Endodermal cell (in vitro differentiated cells): ENCODE results near the gene CSF2. TPM values are rescaled to one million over a fixed set of nuclear protein-coding genes. Genes with fewer than 3 reads are reported as not detected.
"Not testable (repeated sequence)": the region's sequence is repeated elsewhere in the genome, so short reads cannot be mapped to it uniquely, and the experiment has no call there.

ENCODE experiments used
- DNase-seq: peaks from one replicate; pipeline ENCODE4 v3.0.0-alpha.2; 2017
- H3K27ac ChIP-seq: 2 replicates; pipeline ENCODE4 v1.5.1; 2013; ENCODE audit warnings: mild to moderate bottlenecking, low read depth, low read length, moderate library complexity
- H3K27me3 ChIP-seq: 2 replicates; pipeline ENCODE4 v1.6.1; 2013; ENCODE audit warnings: mild to moderate bottlenecking, low read length, moderate library complexity; ENCODE audit not compliant: insufficient read depth, control insufficient read depth, poor library complexity, severe bottlenecking
- H3K36me3 ChIP-seq: 2 replicates; pipeline ENCODE4 v1.7.0; 2013; ENCODE audit warnings: mild to moderate bottlenecking, low read length, moderate library complexity; ENCODE audit not compliant: control insufficient read depth, insufficient read depth
- H3K4me1 ChIP-seq: one replicate; pipeline ENCODE4 v1.7.0; 2013; ENCODE audit warnings: low read length; ENCODE audit not compliant: control insufficient read depth, insufficient read depth
- H3K4me3 ChIP-seq: 2 replicates; pipeline ENCODE4 v1.5.1; 2013; ENCODE audit warnings: mild to moderate bottlenecking, low read length, moderate library complexity
- H3K9ac ChIP-seq: 2 replicates; pipeline ENCODE4 v1.6.1; 2013; ENCODE audit warnings: mild to moderate bottlenecking, low read length, moderate library complexity; ENCODE audit not compliant: poor library complexity, severe bottlenecking; ENCODE audit errors: extremely low read depth
- H3K9me3 ChIP-seq: 2 replicates; pipeline ENCODE4 v1.6.1; 2013; ENCODE audit warnings: mild to moderate bottlenecking, low read length, moderate library complexity; ENCODE audit not compliant: control insufficient read depth
- H3K27ac Mint-ChIP-seq: 2 replicates; pipeline ENCODE4 v1.8.0; 2020; ENCODE audit warnings: mixed read lengths
- H3K27me3 Mint-ChIP-seq: 2 replicates; pipeline ENCODE4 v1.8.0; 2021; ENCODE audit warnings: mild to moderate bottlenecking, mixed read lengths; ENCODE audit not compliant: insufficient read depth
- H3K36me3 Mint-ChIP-seq: 2 replicates; pipeline ENCODE4 v1.8.0; 2020; ENCODE audit warnings: low read depth, mixed read lengths
- H3K4me1 Mint-ChIP-seq: 2 replicates; pipeline ENCODE4 v1.8.0; 2020; ENCODE audit warnings: mixed read lengths
- H3K4me3 Mint-ChIP-seq: 2 replicates; pipeline ENCODE4 v1.8.0; 2020; ENCODE audit warnings: mild to moderate bottlenecking, moderate library complexity, mixed read lengths
- H3K9me3 Mint-ChIP-seq: 2 replicates; pipeline ENCODE4 v1.8.0; 2020; ENCODE audit warnings: mild to moderate bottlenecking, mixed read lengths
- CTCF ChIP-seq: fragments of 200-600 bp; sonication (generic); conservative IDR thresholded peaks from 2 replicates; pipeline ENCODE4 v1.5.0; 2021; ENCODE audit warnings: antibody characterized with exemption, mild to moderate bottlenecking
- WGBS, 2 experiments: methylation state at CpG; one replicate each; pipeline versions ENCODE4 v1.1.5 to v1.1.7; 2013; ENCODE audit warnings: missing lambda C conversion rate in 2 of 2, mixed read lengths in 1 of 2; ENCODE audit not compliant: insufficient coverage in 1 of 2, insufficient read length in 1 of 2; 5-methylcytosine and 5-hydroxymethylcytosine counted together
- total RNA-seq, 2 donors: library from RNA; stranded (reverse); fragmentation: NEBNext Ultra II Directional in 1 of 2; extraction: Animal tissue kit (Norgen Biotek cat#: 25700) in 1 of 2; gene quantifications; 2 replicates in 1 of 2; 3 replicates in 1 of 2; pipeline ENCODE4 v1.2.1, GENCODE V29; 2021

The CSF2 gene
- total RNA-seq, 2 donors from 2014 or later = not detected

DNA sequence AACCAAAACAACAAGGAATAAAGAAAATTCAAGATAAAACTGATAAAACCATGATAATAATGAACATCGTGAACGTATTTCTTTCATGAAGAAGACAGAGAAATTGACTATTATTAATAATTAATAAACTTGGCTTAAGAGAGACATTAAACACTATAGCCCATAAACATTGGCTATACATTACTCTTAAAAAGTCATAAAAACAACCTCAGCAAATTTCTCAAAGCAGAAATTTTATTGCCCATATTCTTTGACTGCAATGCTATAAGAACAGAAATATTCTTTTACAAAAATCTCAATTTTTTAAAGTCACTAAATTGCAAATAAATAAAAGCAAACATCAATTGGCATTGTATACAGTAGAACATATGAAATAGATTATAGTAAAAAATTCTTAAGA is 42.5 kb downstream of the CSF2 start:
- no peak for TF ChIP-seq CTCF
- Mint-ChIP-seq H3K27me3 (no peaks in the 10 kb centered on the region), H3K9me3 (no peaks in the 10 kb centered on the region), H3K4me3 (no peak overlapping the region), H3K4me1 (no peaks in the 10 kb centered on the region), H3K27ac (no peak overlapping the region), H3K36me3 (no peaks in the 10 kb centered on the region)
- Histone ChIP-seq H3K9ac (no peak overlapping the region), H3K36me3 (no peaks in the 10 kb centered on the region), H3K4me3 (no peak overlapping the region), H3K27me3 (no peaks in the 10 kb centered on the region), H3K4me1 (no peaks in the 10 kb centered on the region), H3K9me3 (no peaks in the 10 kb centered on the region), H3K27ac (no peak overlapping the region)
- no peak for DNase-seq
- no CpG with 5 or more reads among the region's 2 CpGs for WGBS, 2 experiments

- H3K36me3 Mint-ChIP-seq, H3K27me3 Mint-ChIP-seq, H3K4me1 ChIP-seq, H3K9ac ChIP-seq, H3K27ac Mint-ChIP-seq, H3K4me3 ChIP-seq, H3K9me3 ChIP-seq, H3K4me1 Mint-ChIP-seq, H3K36me3 ChIP-seq, H3K4me3 Mint-ChIP-seq, H3K9me3 Mint-ChIP-seq, H3K27me3 ChIP-seq, H3K27ac ChIP-seq: not testable (repeated sequence)
- WGBS, 2 experiments = 77 to 100% methylated on average over 1 to 3 of the region's 3 CpGs
- peak; percentile 68 for DNase-seq
These were observed 43.4 kb downstream of the CSF2 start for GRCh38 chr5:132116909-132117489.

DNA sequence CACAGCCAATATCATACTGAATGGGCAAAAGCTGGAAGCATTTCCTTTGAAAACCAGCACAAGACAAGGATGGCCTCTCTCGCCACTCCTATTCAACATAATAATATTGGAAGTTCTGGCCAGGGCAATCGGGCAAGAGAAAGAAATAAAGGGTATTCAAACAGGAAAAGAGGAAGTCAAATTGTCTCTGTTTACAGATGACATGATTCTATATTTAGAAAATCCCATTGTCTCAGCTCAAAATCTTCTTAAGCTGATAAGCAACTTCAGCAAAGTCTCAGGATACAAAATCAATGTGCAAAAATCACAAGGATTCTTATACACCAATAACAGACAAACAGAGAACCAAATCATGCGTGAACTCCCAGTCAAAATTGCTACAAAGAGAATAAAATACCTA is 47.1 kb downstream of the CSF2 start:
- not testable (repeated sequence) for H3K36me3 Mint-ChIP-seq, H3K4me3 Mint-ChIP-seq, H3K9ac ChIP-seq, H3K27ac ChIP-seq, H3K9me3 Mint-ChIP-seq, H3K4me1 Mint-ChIP-seq, H3K27me3 ChIP-seq, H3K4me1 ChIP-seq, H3K27ac Mint-ChIP-seq, H3K36me3 ChIP-seq, H3K4me3 ChIP-seq, H3K9me3 ChIP-seq, DNase-seq
- 88% methylated on average over 2 of the region's 3 CpGs; no CpG with 5 or more reads in 1 of the 2 experiments for WGBS, 2 experiments
- peaks cover 12% of the 10 kb centered on the region for H3K27me3 Mint-ChIP-seq

DNA sequence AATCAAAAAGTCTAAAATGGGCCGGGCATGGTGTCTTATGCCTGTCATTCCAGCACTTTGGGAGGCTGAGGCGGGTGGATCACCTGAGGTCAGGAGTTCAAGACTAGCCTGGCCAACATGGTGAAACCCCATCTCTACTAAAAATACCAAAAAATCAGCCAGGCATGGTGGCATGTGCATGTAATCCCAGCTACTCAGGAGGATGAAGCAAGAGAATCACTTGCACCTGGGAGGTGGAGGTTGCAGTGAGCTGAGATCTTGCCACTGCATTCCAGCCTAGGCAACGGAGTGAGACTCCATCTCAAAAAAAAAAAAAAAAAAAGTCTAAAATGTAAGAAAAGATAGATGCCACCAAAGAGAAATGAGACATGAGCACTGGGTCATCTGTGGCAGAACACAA is 49.4 kb downstream of the CSF2 start:
- H3K4me1 ChIP-seq, H3K9me3 ChIP-seq, H3K27ac Mint-ChIP-seq, H3K36me3 Mint-ChIP-seq, H3K27ac ChIP-seq, H3K9me3 Mint-ChIP-seq, H3K9ac ChIP-seq, H3K4me3 Mint-ChIP-seq, H3K4me1 Mint-ChIP-seq, H3K4me3 ChIP-seq, H3K27me3 ChIP-seq, DNase-seq, H3K36me3 ChIP-seq: not testable (repeated sequence)
- 77 to 80% methylated on average over 1 to 3 of the region's 3 CpGs for WGBS, 2 experiments
- peaks cover 18% of the 10 kb centered on the region for H3K27me3 Mint-ChIP-seq

DNA sequence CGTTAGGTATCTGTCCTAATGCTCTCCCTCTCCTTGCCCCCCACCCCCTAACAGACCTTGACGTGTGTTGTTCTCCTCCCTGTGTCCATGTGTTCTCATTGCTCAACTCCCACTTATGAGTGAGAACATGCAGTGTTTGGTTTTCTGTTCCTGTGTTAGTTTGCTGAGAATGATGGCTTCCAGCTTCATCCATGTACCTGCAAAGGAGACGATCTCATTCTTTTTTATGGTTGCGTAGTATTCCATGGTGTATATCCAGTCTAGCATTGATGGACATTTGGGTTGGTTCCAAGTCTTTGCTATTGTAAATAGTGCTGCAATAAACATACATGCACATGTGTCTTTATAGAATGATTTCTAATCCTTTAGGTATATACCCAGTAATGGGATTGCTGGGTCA is 50.0 kb downstream of the CSF2 start:
- H3K4me3 ChIP-seq, H3K9me3 ChIP-seq, H3K4me3 Mint-ChIP-seq, H3K9ac ChIP-seq, H3K36me3 ChIP-seq, H3K27me3 ChIP-seq, H3K9me3 Mint-ChIP-seq, DNase-seq, H3K27ac ChIP-seq, H3K4me1 ChIP-seq, H3K36me3 Mint-ChIP-seq, H3K27ac Mint-ChIP-seq, H3K4me1 Mint-ChIP-seq: not testable (repeated sequence)
- peaks cover 21% of the 10 kb centered on the region for H3K27me3 Mint-ChIP-seq
- WGBS, 2 experiments = 66 to 91% methylated on average over 2 to 4 of the region's 4 CpGs
